HG03097 (cell line): ENCODE data around the gene ZSCAN5C.

Source experiments
- ATAC-seq: cut with Tn5 transposase; IDR thresholded peaks from one replicate; pipeline ENCODE4 v1.9.1; 2021; ENCODE audit not compliant: unreplicated experiment, low FRiP score

The ZSCAN5C gene

DNA sequence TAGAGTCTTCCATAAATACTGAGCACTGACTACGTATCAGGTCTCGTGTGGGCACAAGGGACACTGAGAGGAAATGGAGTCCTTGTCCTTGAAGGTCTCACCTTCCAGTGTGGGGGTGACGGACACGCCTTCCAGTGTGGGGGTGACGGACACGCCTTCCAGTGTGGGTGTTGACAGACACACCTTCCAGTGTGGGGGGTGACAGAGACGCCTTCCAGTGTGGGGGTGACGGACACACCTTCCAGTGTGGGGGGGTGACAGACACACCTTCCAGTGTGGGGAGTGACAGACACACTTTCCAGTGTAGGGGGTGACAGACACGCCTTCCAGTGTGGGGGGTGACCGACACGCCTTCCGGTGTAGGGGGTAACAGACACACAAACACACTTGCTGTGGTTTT is 56.2 kb downstream of the ZSCAN5C start:
- ATAC-seq, result no peak
